Activated CD4-positive, alpha-beta T cell treated with anti-CD3 and anti-CD28 coated beads for 36 hours (primary cell): ENCODE measurements around the gene HMGB2. TPM values are rescaled to one million over a fixed set of nuclear protein-coding genes. Genes with fewer than 3 reads are reported as not detected.

Experiments
- ATAC-seq: fragments of 200-7000 bp; cut with Tn5 transposase; one replicate; pipeline ENCODE4 v1.10.0; 2021; ENCODE audit warnings: mild to moderate bottlenecking, moderate library complexity
- CTCF ChIA-PET: fragments of 350-600 bp; sonication (Branson Sonifier 250); formaldehyde crosslinking; loops from one replicate; lab custom pipeline; 2021; ENCODE audit warnings: antibody characterized with exemption; lab: Charles Lee
- POLR2A ChIA-PET: fragments of 350-600 bp; sonication (Branson Sonifier 250); formaldehyde crosslinking; loops from one replicate; lab custom pipeline; 2021; ENCODE audit warnings: antibody characterized with exemption, inconsistent platforms; lab: Charles Lee
- DNase-seq: peaks from one replicate; pipeline ENCODE4 v3.0.0-alpha.2; 2020
- H3K27ac Mint-ChIP-seq: one replicate; pipeline ENCODE4 v1.8.0; 2021; ENCODE audit warnings: mixed read lengths
- H3K27me3 Mint-ChIP-seq: one replicate; pipeline ENCODE4 v1.8.0; 2021; ENCODE audit warnings: mixed read lengths
- H3K36me3 Mint-ChIP-seq: one replicate; pipeline ENCODE4 v1.8.0; 2021; ENCODE audit warnings: low read depth, mixed read lengths
- H3K4me1 Mint-ChIP-seq: one replicate; pipeline ENCODE4 v1.8.0; 2021; ENCODE audit warnings: mixed read lengths
- H3K4me3 Mint-ChIP-seq: one replicate; pipeline ENCODE4 v1.8.0; 2021; ENCODE audit warnings: mild to moderate bottlenecking, moderate library complexity, mixed read lengths
- H3K9me3 Mint-ChIP-seq: one replicate; pipeline ENCODE4 v1.8.0; 2021; ENCODE audit warnings: low read depth, mixed read lengths
- intact Hi-C, 2 experiments: fragments of 100-400 bp; cut with DNase I in 1 of 2; cut with micrococcal nuclease in 1 of 2; formaldehyde crosslinking; loops; one replicate each; pipeline versions ENCODE4 v1.14.2 to v1.15.1; 2022 to 2024; cut with DNase I, micrococcal nuclease
- total RNA-seq, 2 experiments: library from RNA; stranded (reverse); gene quantifications; one replicate each; pipeline ENCODE4 v1.2.3, GENCODE V29; 2021

The HMGB2 gene
- total RNA-seq, 2 experiments from 2014 or later: 608 to 661 TPM

GRCh38 chr4:173318240-173318639 is 15.9 kb downstream of the HMGB2 start:
- no peak overlapping the region for H3K4me3 Mint-ChIP-seq
- no peaks in the 10 kb centered on the region for H3K9me3 Mint-ChIP-seq
- POLR2A ChIA-PET: interaction anchor here (0.6 to 1.3 kb wide), 2 partner anchors 16 to 31 kb away, joined by 3 to 7 read pairs; partner anchors contain the start of gene HMGB2
- no peak overlapping the region for H3K27ac Mint-ChIP-seq
- ATAC-seq: peak; percentile 40
- no peak for DNase-seq
- H3K27me3 Mint-ChIP-seq: no peaks in the 10 kb centered on the region
- H3K4me1 Mint-ChIP-seq: peaks cover 11% of the 10 kb centered on the region
- intact Hi-C loops: loop anchor here (2.0 to 5.0 kb wide), 2 partner anchors 177 to 306 kb away; no protein-coding TSS in a partner anchor
- CTCF ChIA-PET: interaction anchor here (0.9 to 6.2 kb wide), 13 partner anchors 9 to 305 kb away, joined by 3 to 50 read pairs (median 6); partner anchors contain the start of gene HMGB2
- peaks cover 8% of the 10 kb centered on the region for H3K36me3 Mint-ChIP-seq

GRCh38 chr4:173317004-173317403 is 17.2 kb downstream of the HMGB2 start:
- intact Hi-C loops: loop anchor here in 1 of 2 experiments (5.0 kb wide), 1 partner anchor 305 kb away; no protein-coding TSS in a partner anchor
- Mint-ChIP-seq H3K9me3 (no peaks in the 10 kb centered on the region), H3K27me3 (no peaks in the 10 kb centered on the region), H3K27ac (no peak overlapping the region), H3K4me1 (peaks cover 11% of the 10 kb centered on the region), H3K4me3 (no peak overlapping the region), H3K36me3 (peaks cover 8% of the 10 kb centered on the region)
- CTCF ChIA-PET: interaction anchor here (0.9 to 1.8 kb wide), 4 partner anchors 10 to 107 kb away, joined by 3 to 8 read pairs (median 4); no protein-coding TSS in a partner anchor
- ATAC-seq (no peak), DNase-seq (peak; percentile 21)
- POLR2A ChIA-PET: no interaction called here

- Mint-ChIP-seq H3K36me3 (peaks cover 2% of the 10 kb centered on the region), H3K27me3 (no peaks in the 10 kb centered on the region), H3K9me3 (no peaks in the 10 kb centered on the region), H3K27ac (no peak overlapping the region), H3K4me1 (peaks cover 11% of the 10 kb centered on the region), H3K4me3 (no peak overlapping the region)
- DNase-seq (no peak), ATAC-seq (no peak)
- ChIA-PET CTCF (interaction anchor here (0.9 to 1.5 kb wide), 2 partner anchors 29 kb away, joined by 3 to 4 read pairs; no protein-coding TSS in a partner anchor), POLR2A (no interaction called here)
- intact Hi-C loops: loop anchor here in 1 of 2 experiments (5.0 kb wide), 1 partner anchor 304 kb away; no protein-coding TSS in a partner anchor
These were observed 18.1 kb downstream of the HMGB2 start for GRCh38 chr4:173316060-173316459.

GRCh38 chr4:173314715-173315114 is 19.4 kb downstream of the HMGB2 start:
- no peaks in the 10 kb centered on the region for H3K9me3 Mint-ChIP-seq
- H3K27ac Mint-ChIP-seq: no peak overlapping the region
- ChIA-PET POLR2A (no interaction called here), CTCF (no interaction called here)
- H3K36me3 Mint-ChIP-seq: no peaks in the 10 kb centered on the region
- DNase-seq (no peak), ATAC-seq (no peak)
- H3K4me3 Mint-ChIP-seq: no peak overlapping the region
- no peaks in the 10 kb centered on the region for H3K27me3 Mint-ChIP-seq
- intact Hi-C loops: loop anchor here in 1 of 2 experiments (5.0 kb wide), 1 partner anchor 302 kb away; no protein-coding TSS in a partner anchor
- H3K4me1 Mint-ChIP-seq: peaks cover 9% of the 10 kb centered on the region

GRCh38 chr4:173311368-173311767 is 22.8 kb downstream of the HMGB2 start:
- Mint-ChIP-seq H3K27me3 (no peaks in the 10 kb centered on the region), H3K27ac (no peak overlapping the region), H3K36me3 (peaks cover 2% of the 10 kb centered on the region), H3K9me3 (no peaks in the 10 kb centered on the region), H3K4me1 (no peaks in the 10 kb centered on the region), H3K4me3 (no peak overlapping the region)
- ChIA-PET CTCF (interaction anchor here (1.3 to 3.4 kb wide), 2 partner anchors 10 to 22 kb away, joined by 4 to 25 read pairs; no protein-coding TSS in a partner anchor), POLR2A (no interaction called here)
- DNase-seq (peak; percentile 13), ATAC-seq (no peak)
- intact Hi-C loops: no loop called here

- no peaks in the 10 kb centered on the region for H3K27me3 Mint-ChIP-seq
- no peak overlapping the region for H3K4me3 Mint-ChIP-seq
- H3K4me1 Mint-ChIP-seq: no peaks in the 10 kb centered on the region
- no peak overlapping the region for H3K27ac Mint-ChIP-seq
- no peaks in the 10 kb centered on the region for H3K9me3 Mint-ChIP-seq
- ATAC-seq (no peak), DNase-seq (no peak)
- POLR2A ChIA-PET: interaction anchor here (0.7 kb wide), 1 partner anchor 27 kb away, joined by 3 read pairs; the partner anchor contains the start of gene HMGB2
- intact Hi-C loops: no loop called here
- peaks cover 15% of the 10 kb centered on the region for H3K36me3 Mint-ChIP-seq
- CTCF ChIA-PET: interaction anchor here (0.6 to 1.6 kb wide), 5 partner anchors 10 to 1181 kb away, joined by 3 to 8 read pairs (median 4); no protein-coding TSS in a partner anchor
These were observed 26.4 kb downstream of the HMGB2 start for GRCh38 chr4:173307778-173308177.

GRCh38 chr4:173301518-173302201 is 32.5 kb downstream of the HMGB2 start:
- peak; percentile 31 for DNase-seq
- Mint-ChIP-seq H3K36me3 (peaks cover 13% of the 10 kb centered on the region), H3K27ac (no peak overlapping the region), H3K27me3 (no peaks in the 10 kb centered on the region), H3K4me3 (no peak overlapping the region), H3K4me1 (peaks cover 2% of the 10 kb centered on the region), H3K9me3 (no peaks in the 10 kb centered on the region)
- peak; percentile 81 for ATAC-seq
- ChIA-PET CTCF (interaction anchor here (0.6 to 4.1 kb wide), 61 partner anchors 8 to 1223 kb away, joined by 3 to 74 read pairs (median 4); partner anchors contain the start of genes GALNT7, HMGB2 and SAP30), POLR2A (no interaction called here)
- intact Hi-C loops: loop anchor here (1.0 kb wide), 2 partner anchors 276 to 288 kb away; no protein-coding TSS in a partner anchor

- DNase-seq: no peak
- Mint-ChIP-seq H3K9me3 (no peaks in the 10 kb centered on the region), H3K36me3 (no peaks in the 10 kb centered on the region), H3K27ac (no peak overlapping the region), H3K4me3 (no peak overlapping the region), H3K27me3 (no peaks in the 10 kb centered on the region), H3K4me1 (peaks cover 4% of the 10 kb centered on the region)
- POLR2A ChIA-PET: no interaction called here
- intact Hi-C loops: no loop called here
- CTCF ChIA-PET: interaction anchor here (1.0 kb wide), 2 partner anchors 111 to 281 kb away, joined by 5 read pairs; no protein-coding TSS in a partner anchor
- no peak for ATAC-seq
These were observed 39.7 kb downstream of the HMGB2 start for GRCh38 chr4:173294444-173294843.

- Mint-ChIP-seq H3K36me3 (no peaks in the 10 kb centered on the region), H3K27me3 (no peaks in the 10 kb centered on the region), H3K9me3 (no peaks in the 10 kb centered on the region), H3K27ac (no peak overlapping the region), H3K4me1 (peaks cover 11% of the 10 kb centered on the region), H3K4me3 (no peak overlapping the region)
- DNase-seq (no peak), ATAC-seq (no peak)
- POLR2A ChIA-PET: no interaction called here
- intact Hi-C loops: no loop called here
- CTCF ChIA-PET: interaction anchor here (0.5 to 1.9 kb wide), 5 partner anchors 12 to 814 kb away, joined by 3 to 9 read pairs (median 3); no protein-coding TSS in a partner anchor
These were observed 40.5 kb downstream of the HMGB2 start for GRCh38 chr4:173293663-173294062.

- H3K9me3 Mint-ChIP-seq: no peaks in the 10 kb centered on the region
- no peaks in the 10 kb centered on the region for H3K27me3 Mint-ChIP-seq
These were observed 42.3 kb downstream of the HMGB2 start for GRCh38 chr4:173291899-173292298.

GRCh38 chr4:173289353-173289727 is 44.8 kb downstream of the HMGB2 start:
- Mint-ChIP-seq H3K4me3 (peak overlapping the region; percentile 49), H3K9me3 (peaks cover 12% of the 10 kb centered on the region), H3K27ac (no peak overlapping the region), H3K36me3 (peaks cover 19% of the 10 kb centered on the region), H3K4me1 (peaks cover 16% of the 10 kb centered on the region), H3K27me3 (no peaks in the 10 kb centered on the region)
- DNase-seq (no peak), ATAC-seq (peak; percentile 34)
- ChIA-PET CTCF (interaction anchor here (0.6 to 3.2 kb wide), 8 partner anchors 12 to 158 kb away, joined by 3 to 19 read pairs (median 4); no protein-coding TSS in a partner anchor), POLR2A (interaction anchor here (0.6 kb wide), 1 partner anchor 201 kb away, joined by 3 read pairs; no protein-coding TSS in a partner anchor)
- intact Hi-C loops: no loop called here

More at GRCh38 chr4:173291899-173292298, 42.3 kb downstream of the HMGB2 start:
- ChIA-PET POLR2A (no interaction called here), CTCF (interaction anchor here (0.6 to 2.4 kb wide), 12 partner anchors 8 to 1094 kb away, joined by 3 to 30 read pairs (median 4); no protein-coding TSS in a partner anchor)
- intact Hi-C loops: no loop called here
- Mint-ChIP-seq H3K36me3 (peaks cover 1% of the 10 kb centered on the region), H3K27ac (no peak overlapping the region), H3K4me1 (peaks cover 16% of the 10 kb centered on the region), H3K4me3 (no peak overlapping the region)
- DNase-seq (no peak), ATAC-seq (no peak)
